HG03025 (cell line): ENCODE results near the gene CD200.

ENCODE experiments used
- ATAC-seq: cut with Tn5 transposase; IDR thresholded peaks from one replicate; pipeline ENCODE4 v1.9.1; 2021; ENCODE audit warnings: mild to moderate bottlenecking, moderate library complexity; ENCODE audit not compliant: unreplicated experiment, low FRiP score

Gene CD200

DNA sequence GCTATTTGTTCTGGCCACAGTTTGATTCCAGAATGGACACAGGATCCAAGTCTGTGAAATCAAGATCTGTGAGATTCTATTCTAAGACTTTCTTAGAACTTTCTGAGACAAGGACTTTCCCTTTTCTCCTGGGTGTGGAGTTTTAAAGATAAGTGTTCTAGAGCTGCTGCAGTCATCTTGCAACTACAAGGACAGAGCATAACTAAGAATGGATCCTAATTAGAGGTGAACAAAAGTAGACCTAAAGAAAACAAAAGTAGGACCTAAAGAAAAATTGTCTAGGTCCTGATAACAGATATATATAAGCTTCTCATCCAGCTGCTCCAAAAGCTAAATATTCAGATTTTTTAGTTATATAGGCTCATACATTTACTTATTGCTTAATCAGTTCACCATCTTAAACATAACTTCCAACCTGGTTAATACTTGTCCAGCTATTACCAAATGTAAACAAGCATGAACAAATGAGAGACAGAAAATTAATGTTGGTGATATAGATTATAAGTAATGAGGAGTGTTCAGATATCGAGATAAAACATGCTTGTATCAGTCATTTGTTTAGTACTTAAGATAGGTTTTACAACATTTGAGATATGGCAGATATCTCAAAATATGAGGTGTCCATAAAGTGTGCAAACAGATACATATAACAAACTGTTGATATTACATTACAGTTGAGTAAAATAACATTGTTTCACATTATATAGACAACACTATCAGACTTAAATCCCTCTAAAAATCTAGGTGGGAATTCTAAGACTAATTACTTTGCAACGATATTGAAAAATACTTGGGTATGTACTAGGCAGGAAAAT is 75.1 kb downstream of the CD200 start:
- peak; percentile 30 for ATAC-seq

DNA sequence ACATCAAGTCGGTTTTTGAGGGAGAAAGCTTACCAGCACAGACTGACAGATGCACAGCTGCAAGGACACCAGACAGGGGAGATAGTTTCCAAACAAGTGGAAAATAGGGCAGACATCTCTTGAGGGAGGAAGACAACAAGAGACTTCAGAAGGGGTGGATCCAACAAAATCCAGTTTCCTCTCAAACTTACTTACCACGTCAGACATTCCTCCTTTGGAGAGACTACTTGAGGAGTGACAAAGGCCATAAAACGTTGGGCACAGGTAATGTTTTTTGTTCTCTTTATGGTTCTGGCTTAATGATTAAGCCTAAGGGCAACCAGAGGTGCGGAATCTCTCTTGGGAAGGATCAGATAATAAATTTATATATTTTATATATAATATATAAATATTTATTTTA is 76.1 kb downstream of the CD200 start:
- ATAC-seq: no peak

DNA sequence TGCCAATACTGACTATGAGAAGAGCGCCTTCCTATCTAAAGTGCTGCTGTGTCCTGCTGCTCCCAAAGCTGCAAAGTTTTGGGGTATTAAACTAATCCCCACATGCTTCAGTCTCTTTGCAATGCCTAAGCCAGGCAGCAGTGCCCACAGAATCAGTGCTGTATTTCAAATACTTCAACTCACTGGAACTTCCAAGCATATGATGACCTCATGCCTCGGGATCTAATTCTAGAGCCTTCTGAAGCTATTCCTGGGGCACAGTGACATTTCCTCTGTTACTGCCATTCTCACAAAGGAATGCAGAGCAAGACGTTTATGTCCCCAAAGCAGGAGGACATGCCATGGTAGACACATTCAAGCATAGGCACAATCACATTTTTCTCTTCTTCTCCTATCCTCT is 78.5 kb downstream of the CD200 start:
- ATAC-seq: no peak
